ENCODE measurements around the gene C1QTNF1. TPM values are rescaled to one million over a fixed set of nuclear protein-coding genes. Genes with fewer than 3 reads are reported as not detected.

C1QTNF1 gene
- total RNA-seq, 1 experiment from 2014 or later = 6.3 TPM

- Histone ChIP-seq H3K27me3 (replicated peaks; ENCODE audit: insufficient read depth, low read depth, low read length, poor library complexity) (no peaks in the 10 kb centered on the region), H3K27ac (ENCODE audit: low read depth, low read length, poor library complexity, severe bottlenecking) (no peak overlapping the region), H3K36me3 (ENCODE audit: insufficient read depth, low read length, poor library complexity, severe bottlenecking) (no peaks in the 10 kb centered on the region), H3K4me3 (ENCODE audit: low read depth, low read length, poor library complexity, severe bottlenecking) (no peak overlapping the region), H3K9me3 (ENCODE audit: low read depth, low read length, poor library complexity, severe bottlenecking) (no peaks in the 10 kb centered on the region), H3K4me1 (ENCODE audit: insufficient read depth, low read length, poor library complexity, severe bottlenecking) (no peaks in the 10 kb centered on the region)
- CTCF ChIA-PET = interaction anchor here (2.0 to 3.0 kb wide), 2 partner anchors 41 to 306 kb away, joined by 7 to 36 read pairs; no protein-coding TSS in a partner anchor
- BruUV-seq (replicated peaks) = no TSS peak
- TF ChIP-seq EZH2 (IDR thresholded peaks at IDR 0.05; ENCODE audit: borderline replicate concordance, low read depth, low read length, poor library complexity, severe bottlenecking) = no peak
- intact Hi-C loops (cut with micrococcal nuclease; ENCODE audit: unreplicated experiment) = loop anchor here (5.0 kb wide), 1 partner anchor 621 kb away; no protein-coding TSS in a partner anchor
- POLR2A ChIA-PET (ENCODE audit: low non-redundant PET) = no interaction called here
- no peak for DNase-seq (ENCODE audit: low spot score)
These were observed 62.1 kb downstream of the C1QTNF1 start for GRCh38 chr17:79085921-79086551.

DNA sequence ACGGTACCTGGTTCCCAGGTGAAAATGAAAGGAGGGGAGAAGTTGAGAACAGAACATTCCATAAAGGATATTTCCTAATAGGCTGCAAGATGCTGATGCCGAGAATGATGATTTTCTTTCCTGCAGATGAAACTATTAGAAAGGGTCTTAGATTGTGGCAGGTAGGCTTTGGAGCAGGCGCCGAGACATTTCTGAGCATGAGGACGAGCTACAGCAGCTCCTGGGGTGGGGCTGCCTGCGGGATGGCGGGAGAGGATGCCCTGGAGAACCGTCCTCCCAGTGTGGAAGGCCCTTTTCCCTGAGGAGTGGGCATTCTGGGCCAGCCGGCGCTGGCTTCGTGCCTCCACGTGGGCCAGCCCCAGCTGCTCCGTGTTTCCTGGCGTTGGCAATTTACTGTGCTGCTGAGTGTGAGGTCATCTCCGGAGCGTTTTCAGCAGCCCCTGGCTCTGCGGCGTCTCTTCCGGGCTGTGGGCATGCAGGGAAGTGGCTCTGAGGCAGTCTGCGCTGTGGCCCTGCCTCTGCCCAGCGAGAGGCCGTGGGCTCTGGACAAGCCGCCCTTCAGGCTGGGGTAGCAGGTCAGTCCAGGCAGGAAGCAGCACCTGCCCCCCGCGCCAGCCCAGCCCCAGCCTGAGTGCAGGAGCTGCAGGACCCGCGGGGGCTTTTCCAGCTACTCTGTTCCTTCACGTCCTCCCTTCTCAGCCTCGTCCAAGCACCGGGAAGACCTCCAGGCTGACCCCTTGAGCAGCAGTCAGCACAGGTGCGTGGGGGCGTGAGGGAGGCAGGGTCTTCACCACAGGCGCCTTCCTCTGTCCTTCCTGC lies 62.8 kb downstream of the C1QTNF1 start:
- no peaks in the 10 kb centered on the region for H3K4me1 ChIP-seq (ENCODE audit: insufficient read depth, low read length, poor library complexity, severe bottlenecking)
- ChIA-PET POLR2A (ENCODE audit: low non-redundant PET) (interaction anchor here (0.6 kb wide), 1 partner anchor 12 kb away, joined by 13 read pairs; the partner anchor contains the start of gene ENGASE), CTCF (interaction anchor here (0.9 to 3.0 kb wide), 7 partner anchors 41 to 622 kb away, joined by 3 to 36 read pairs (median 7); no protein-coding TSS in a partner anchor)
- H3K9me3 ChIP-seq (ENCODE audit: low read depth, low read length, poor library complexity, severe bottlenecking) = no peaks in the 10 kb centered on the region
- no peak overlapping the region for H3K27ac ChIP-seq (ENCODE audit: low read depth, low read length, poor library complexity, severe bottlenecking)
- no peak for TF ChIP-seq CTCF (conservative IDR thresholded peaks at IDR 0.05; ENCODE audit: low read depth, low read length)
- H3K27me3 ChIP-seq (replicated peaks; ENCODE audit: insufficient read depth, low read depth, low read length, poor library complexity) = no peaks in the 10 kb centered on the region
- intact Hi-C loops (cut with micrococcal nuclease; ENCODE audit: unreplicated experiment) = loop anchor here (1.0 to 5.0 kb wide), 2 partner anchors 306 to 620 kb away; no protein-coding TSS in a partner anchor
- no TSS peak for BruUV-seq (replicated peaks)
- DNase-seq (ENCODE audit: low spot score) = no peak
- H3K36me3 ChIP-seq (ENCODE audit: insufficient read depth, low read length, poor library complexity, severe bottlenecking) = no peaks in the 10 kb centered on the region
- no peak overlapping the region for H3K4me3 ChIP-seq (ENCODE audit: low read depth, low read length, poor library complexity, severe bottlenecking)

- no peaks in the 10 kb centered on the region for H3K4me1 ChIP-seq (ENCODE audit: insufficient read depth, low read length, poor library complexity, severe bottlenecking)
- no peaks in the 10 kb centered on the region for H3K27me3 ChIP-seq (replicated peaks; ENCODE audit: insufficient read depth, low read depth, low read length, poor library complexity)
- no peak overlapping the region for H3K27ac ChIP-seq (ENCODE audit: low read depth, low read length, poor library complexity, severe bottlenecking)
- H3K4me3 ChIP-seq (ENCODE audit: low read depth, low read length, poor library complexity, severe bottlenecking) = no peak overlapping the region
- intact Hi-C loops (cut with micrococcal nuclease; ENCODE audit: unreplicated experiment) = loop anchor here (1.0 to 5.0 kb wide), 2 partner anchors 306 to 620 kb away; no protein-coding TSS in a partner anchor
- POLR2A ChIA-PET (ENCODE audit: low non-redundant PET) = no interaction called here
- H3K36me3 ChIP-seq (ENCODE audit: insufficient read depth, low read length, poor library complexity, severe bottlenecking) = no peaks in the 10 kb centered on the region
- no peak for TF ChIP-seq EZH2 (IDR thresholded peaks at IDR 0.05; ENCODE audit: borderline replicate concordance, low read depth, low read length, poor library complexity, severe bottlenecking)
- peak; percentile 92 for TF ChIP-seq CTCF (conservative IDR thresholded peaks at IDR 0.05; ENCODE audit: low read depth, low read length)
- peak; percentile 70 for DNase-seq (ENCODE audit: low spot score)
- CTCF ChIA-PET = interaction anchor here (0.9 to 3.0 kb wide), 7 partner anchors 42 to 621 kb away, joined by 3 to 36 read pairs (median 7); no protein-coding TSS in a partner anchor
- no TSS peak for BruUV-seq (replicated peaks)
- H3K9me3 ChIP-seq (ENCODE audit: low read depth, low read length, poor library complexity, severe bottlenecking) = no peaks in the 10 kb centered on the region
These were observed 63.6 kb downstream of the C1QTNF1 start for GRCh38 chr17:79087428-79088143.
